ENCODE measurements around the gene SFMBT2.

SFMBT2 gene

GRCh38 chr10:7288060-7288690 lies 122.7 kb downstream of the SFMBT2 start:
- no peak for DNase-seq
- in situ Hi-C loops (cut with MboI; ENCODE audit: low pct_unique_long_range_greater_than_20kb, low sequenced_read_pairs), result no loop called here

GRCh38 chr10:7287377-7287776 lies 123.5 kb downstream of the SFMBT2 start:
- in situ Hi-C loops (cut with MboI; ENCODE audit: low pct_unique_long_range_greater_than_20kb, low sequenced_read_pairs), result no loop called here
- no peak for DNase-seq

- in situ Hi-C loops (cut with MboI; ENCODE audit: low pct_unique_long_range_greater_than_20kb, low sequenced_read_pairs), result no loop called here
- no peak for DNase-seq
Observed at GRCh38 chr10:7285522-7286322, 125.1 kb downstream of the SFMBT2 start.

GRCh38 chr10:7283246-7283645 lies 127.6 kb downstream of the SFMBT2 start:
- no peak for DNase-seq
- in situ Hi-C loops (cut with MboI; ENCODE audit: low pct_unique_long_range_greater_than_20kb, low sequenced_read_pairs), result no loop called here

- DNase-seq, result no peak
- in situ Hi-C loops (cut with MboI; ENCODE audit: low pct_unique_long_range_greater_than_20kb, low sequenced_read_pairs), result no loop called here
Observed at GRCh38 chr10:7282457-7282856, 128.4 kb downstream of the SFMBT2 start.

GRCh38 chr10:7281429-7281828 lies 129.4 kb downstream of the SFMBT2 start:
- DNase-seq, result no peak
- in situ Hi-C loops (cut with MboI; ENCODE audit: low pct_unique_long_range_greater_than_20kb, low sequenced_read_pairs), result no loop called here

- in situ Hi-C loops (cut with MboI; ENCODE audit: low pct_unique_long_range_greater_than_20kb, low sequenced_read_pairs), result no loop called here
- DNase-seq, result no peak
Observed at GRCh38 chr10:7279303-7279702, 131.5 kb downstream of the SFMBT2 start.

GRCh38 chr10:7277867-7278266 lies 133.0 kb downstream of the SFMBT2 start:
- in situ Hi-C loops (cut with MboI; ENCODE audit: low pct_unique_long_range_greater_than_20kb, low sequenced_read_pairs), result no loop called here

GRCh38 chr10:7277432-7277831 lies 133.4 kb downstream of the SFMBT2 start:
- in situ Hi-C loops (cut with MboI; ENCODE audit: low pct_unique_long_range_greater_than_20kb, low sequenced_read_pairs), result no loop called here
- DNase-seq, result no peak

More at GRCh38 chr10:7277867-7278266, 133.0 kb downstream of the SFMBT2 start:
- no peak for DNase-seq

- DNase-seq, result no peak
- in situ Hi-C loops (cut with MboI; ENCODE audit: low pct_unique_long_range_greater_than_20kb, low sequenced_read_pairs), result no loop called here
Observed at GRCh38 chr10:7275761-7276440, 134.9 kb downstream of the SFMBT2 start.

GRCh38 chr10:7274293-7274692 lies 136.5 kb downstream of the SFMBT2 start:
- DNase-seq, result peak; percentile 47
- in situ Hi-C loops (cut with MboI; ENCODE audit: low pct_unique_long_range_greater_than_20kb, low sequenced_read_pairs), result no loop called here

- DNase-seq, result no peak
- in situ Hi-C loops (cut with MboI; ENCODE audit: low pct_unique_long_range_greater_than_20kb, low sequenced_read_pairs), result no loop called here
Observed at GRCh38 chr10:7272008-7272407, 138.8 kb downstream of the SFMBT2 start.

- in situ Hi-C loops (cut with MboI; ENCODE audit: low pct_unique_long_range_greater_than_20kb, low sequenced_read_pairs), result no loop called here
Observed at GRCh38 chr10:7269988-7270387, 140.8 kb downstream of the SFMBT2 start.

GRCh38 chr10:7267142-7267541 lies 143.7 kb downstream of the SFMBT2 start:
- DNase-seq, result no peak
- in situ Hi-C loops (cut with MboI; ENCODE audit: low pct_unique_long_range_greater_than_20kb, low sequenced_read_pairs), result no loop called here

More at GRCh38 chr10:7269988-7270387, 140.8 kb downstream of the SFMBT2 start:
- DNase-seq, result no peak

- in situ Hi-C loops (cut with MboI; ENCODE audit: low pct_unique_long_range_greater_than_20kb, low sequenced_read_pairs), result no loop called here
- DNase-seq, result no peak
Observed at GRCh38 chr10:7265396-7266123, 145.3 kb downstream of the SFMBT2 start.

- in situ Hi-C loops (cut with MboI; ENCODE audit: low pct_unique_long_range_greater_than_20kb, low sequenced_read_pairs), result no loop called here
- no peak for DNase-seq
Observed at GRCh38 chr10:7264313-7264756, 146.5 kb downstream of the SFMBT2 start.

- in situ Hi-C loops (cut with MboI; ENCODE audit: low pct_unique_long_range_greater_than_20kb, low sequenced_read_pairs), result no loop called here
- DNase-seq, result no peak
Observed at GRCh38 chr10:7263616-7264015, 147.2 kb downstream of the SFMBT2 start.

- DNase-seq, result no peak
Observed at GRCh38 chr10:7261351-7261750, 149.5 kb downstream of the SFMBT2 start.

GRCh38 chr10:7260912-7261311 lies 149.9 kb downstream of the SFMBT2 start:
- in situ Hi-C loops (cut with MboI; ENCODE audit: low pct_unique_long_range_greater_than_20kb, low sequenced_read_pairs), result no loop called here
- no peak for DNase-seq

More at GRCh38 chr10:7261351-7261750, 149.5 kb downstream of the SFMBT2 start:
- in situ Hi-C loops (cut with MboI; ENCODE audit: low pct_unique_long_range_greater_than_20kb, low sequenced_read_pairs), result no loop called here
